ENCODE data around the gene FAM120C. TPM values are rescaled to one million over a fixed set of nuclear protein-coding genes. Genes with fewer than 3 reads are reported as not detected.

The FAM120C gene
- total RNA-seq, 1 donor from 2014 or later: 14.0 TPM

- no peak for DNase-seq (ENCODE audit: low read depth, low spot score)
- Mint-ChIP-seq H3K4me3 (no peak overlapping the region), H3K4me1 (no peaks in the 10 kb centered on the region), H3K9me3 (peaks cover 2% of the 10 kb centered on the region), H3K27ac (ENCODE audit: unreplicated experiment) (no peak overlapping the region), H3K36me3 (ENCODE audit: low read depth) (peaks cover 18% of the 10 kb centered on the region), H3K27me3 (ENCODE audit: low read depth) (no peaks in the 10 kb centered on the region)
- TF ChIP-seq CTCF (conservative IDR thresholded peaks at IDR 0.05): no peak
Observed at GRCh38 chrX:54089191-54089590, 93.9 kb downstream of the FAM120C start.

- Mint-ChIP-seq H3K4me3 (no peak overlapping the region), H3K9me3 (peaks cover 2% of the 10 kb centered on the region), H3K4me1 (no peaks in the 10 kb centered on the region), H3K27ac (ENCODE audit: unreplicated experiment) (no peak overlapping the region), H3K27me3 (ENCODE audit: low read depth) (no peaks in the 10 kb centered on the region), H3K36me3 (ENCODE audit: low read depth) (peaks cover 18% of the 10 kb centered on the region)
- TF ChIP-seq CTCF (conservative IDR thresholded peaks at IDR 0.05): no peak
- DNase-seq (ENCODE audit: low read depth, low spot score): no peak
Observed at GRCh38 chrX:54087661-54088060, 95.4 kb downstream of the FAM120C start.

- Mint-ChIP-seq H3K27ac (ENCODE audit: unreplicated experiment) (no peak overlapping the region), H3K36me3 (ENCODE audit: low read depth) (peaks cover 14% of the 10 kb centered on the region), H3K4me3 (no peak overlapping the region), H3K9me3 (peaks cover 2% of the 10 kb centered on the region), H3K27me3 (ENCODE audit: low read depth) (no peaks in the 10 kb centered on the region), H3K4me1 (no peaks in the 10 kb centered on the region)
- TF ChIP-seq CTCF (conservative IDR thresholded peaks at IDR 0.05): no peak
- no peak for DNase-seq (ENCODE audit: low read depth, low spot score)
Observed at GRCh38 chrX:54085666-54086065, 97.4 kb downstream of the FAM120C start.

- Mint-ChIP-seq H3K27ac (ENCODE audit: unreplicated experiment) (no peak overlapping the region), H3K9me3 (no peaks in the 10 kb centered on the region), H3K27me3 (ENCODE audit: low read depth) (no peaks in the 10 kb centered on the region), H3K4me1 (no peaks in the 10 kb centered on the region), H3K4me3 (no peak overlapping the region), H3K36me3 (ENCODE audit: low read depth) (peaks cover 7% of the 10 kb centered on the region)
- DNase-seq (ENCODE audit: low read depth, low spot score): no peak
- no peak for TF ChIP-seq CTCF (conservative IDR thresholded peaks at IDR 0.05)
Observed at GRCh38 chrX:54076903-54077302, 106.2 kb downstream of the FAM120C start.

GRCh38 chrX:54074826-54075225 is 108.2 kb downstream of the FAM120C start:
- no peak for TF ChIP-seq CTCF (conservative IDR thresholded peaks at IDR 0.05)
- Mint-ChIP-seq H3K4me1 (no peaks in the 10 kb centered on the region), H3K27me3 (ENCODE audit: low read depth) (no peaks in the 10 kb centered on the region), H3K27ac (ENCODE audit: unreplicated experiment) (no peak overlapping the region), H3K9me3 (no peaks in the 10 kb centered on the region), H3K36me3 (ENCODE audit: low read depth) (peaks cover 4% of the 10 kb centered on the region), H3K4me3 (no peak overlapping the region)
- no peak for DNase-seq (ENCODE audit: low read depth, low spot score)

GRCh38 chrX:54067766-54068165 is 115.3 kb downstream of the FAM120C start:
- Mint-ChIP-seq H3K9me3 (no peaks in the 10 kb centered on the region), H3K4me3 (no peak overlapping the region)

More at GRCh38 chrX:54067766-54068165, 115.3 kb downstream of the FAM120C start:
- TF ChIP-seq CTCF (conservative IDR thresholded peaks at IDR 0.05): no peak
- Mint-ChIP-seq H3K36me3 (ENCODE audit: low read depth) (peaks cover 12% of the 10 kb centered on the region), H3K27me3 (ENCODE audit: low read depth) (no peaks in the 10 kb centered on the region), H3K27ac (ENCODE audit: unreplicated experiment) (no peak overlapping the region), H3K4me1 (no peaks in the 10 kb centered on the region)
- DNase-seq (ENCODE audit: low read depth, low spot score): no peak
